ENCODE measurements around the gene CFL1.

CFL1 gene

GRCh38 chr11:65858681-65859087, 704 bp upstream of the CFL1 start:
- ChIA-PET CTCF (interaction anchor here (0.7 to 6.0 kb wide), 12 partner anchors 8 to 164 kb away, joined by 3 to 174 read pairs (median 6); partner anchors contain the start of genes EFEMP2 and FIBP), POLR2A (interaction anchor here (0.6 to 5.2 kb wide), 22 partner anchors 9 to 454 kb away, joined by 3 to 103 read pairs (median 4); partner anchors contain the start of genes CCDC85B, EFEMP2, FIBP and KAT5)
- TF ChIP-seq CTCF (IDR thresholded peaks at IDR 0.05; ENCODE audit: insufficient read depth, low read length, missing control alignments): no peak
- no peak for DNase-seq (ENCODE audit: low read depth, low spot score)
- peak overlapping the region; percentile 54 for H3K4me3 ChIP-seq (ENCODE audit: low read depth, low read length)

- TF ChIP-seq CTCF (IDR thresholded peaks at IDR 0.05; ENCODE audit: insufficient read depth, low read length, missing control alignments): no peak
- no peak for DNase-seq (ENCODE audit: low read depth, low spot score)
- CTCF ChIA-PET: interaction anchor here (0.6 kb wide), 1 partner anchor 153 kb away, joined by 3 read pairs; no protein-coding TSS in a partner anchor
- POLR2A ChIA-PET: interaction anchor here (0.6 to 5.2 kb wide), 10 partner anchors 12 to 242 kb away, joined by 3 to 103 read pairs (median 6); partner anchors contain the start of genes CCDC85B, EFEMP2, FIBP and KAT5
- peak overlapping the region; percentile 95 for H3K4me3 ChIP-seq (ENCODE audit: low read depth, low read length)
Observed at GRCh38 chr11:65857500-65857852, 504 bp downstream of the CFL1 start.

- ChIA-PET CTCF (interaction anchor here (0.6 kb wide), 1 partner anchor 153 kb away, joined by 3 read pairs; no protein-coding TSS in a partner anchor), POLR2A (interaction anchor here (0.6 to 5.2 kb wide), 7 partner anchors 31 to 502 kb away, joined by 3 to 67 read pairs (median 3); partner anchors contain the start of genes CCDC85B, FIBP, KAT5 and PCNX3)
- peak overlapping the region; percentile 95 for H3K4me3 ChIP-seq (ENCODE audit: low read depth, low read length)
- DNase-seq (ENCODE audit: low read depth, low spot score): no peak
- TF ChIP-seq CTCF (IDR thresholded peaks at IDR 0.05; ENCODE audit: insufficient read depth, low read length, missing control alignments): no peak
Observed at GRCh38 chr11:65856689-65857499, 1.1 kb downstream of the CFL1 start.

GRCh38 chr11:65855927-65856363, 2.0 kb downstream of the CFL1 start:
- DNase-seq (ENCODE audit: low read depth, low spot score): no peak
- CTCF ChIA-PET: interaction anchor here (1.2 kb wide), 1 partner anchor 18 kb away, joined by 4 read pairs; no protein-coding TSS in a partner anchor
- POLR2A ChIA-PET: interaction anchor here (0.6 to 1.7 kb wide), 2 partner anchors 34 to 149 kb away, joined by 3 read pairs; partner anchors contain the start of gene CCDC85B
- no peak for TF ChIP-seq CTCF (IDR thresholded peaks at IDR 0.05; ENCODE audit: insufficient read depth, low read length, missing control alignments)
- peak overlapping the region; percentile 95 for H3K4me3 ChIP-seq (ENCODE audit: low read depth, low read length)

GRCh38 chr11:65854852-65855837, 2.8 kb downstream of the CFL1 start:
- POLR2A ChIA-PET: interaction anchor here (0.6 to 1.7 kb wide), 2 partner anchors 35 to 148 kb away, joined by 3 read pairs; partner anchors contain the start of gene CCDC85B
- CTCF ChIA-PET: interaction anchor here (1.2 kb wide), 1 partner anchor 19 kb away, joined by 4 read pairs; no protein-coding TSS in a partner anchor
- no peak for TF ChIP-seq CTCF (IDR thresholded peaks at IDR 0.05; ENCODE audit: insufficient read depth, low read length, missing control alignments)
- peak overlapping the region; percentile 95 for H3K4me3 ChIP-seq (ENCODE audit: low read depth, low read length)
- no peak for DNase-seq (ENCODE audit: low read depth, low spot score)
